Hypothalamus (tissue), 51 donors: ENCODE results near the gene CYTH4.
"Not testable (repeated sequence)": the region's sequence is repeated elsewhere in the genome, so short reads cannot be mapped to it uniquely, and the experiment has no call there.

Experiments
- DNase-seq, 51 donors: peaks; one replicate each; lab custom pipeline; 2025; lab: John Stamatoyannopoulos, UW

The CYTH4 gene

DNA sequence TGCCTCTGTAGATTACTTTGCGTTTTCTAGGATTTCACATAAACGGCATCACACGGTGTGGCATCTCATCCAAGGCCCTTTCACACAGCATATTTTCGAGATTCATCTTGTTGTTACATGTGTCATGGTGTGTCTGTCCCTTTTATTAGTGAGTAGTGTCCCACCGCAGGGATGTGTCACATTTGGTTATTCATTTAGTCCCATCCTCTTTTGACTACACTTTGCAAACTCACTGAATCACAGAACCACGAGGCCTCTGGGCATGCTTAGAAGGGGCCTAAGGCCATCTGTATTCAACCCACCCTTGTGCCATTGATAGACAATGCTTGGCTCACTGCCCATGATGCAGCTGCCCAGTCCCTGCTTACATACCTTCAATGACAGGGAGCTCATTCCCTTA is 34.1 kb upstream of the CYTH4 start:
- no peak for DNase-seq

DNA sequence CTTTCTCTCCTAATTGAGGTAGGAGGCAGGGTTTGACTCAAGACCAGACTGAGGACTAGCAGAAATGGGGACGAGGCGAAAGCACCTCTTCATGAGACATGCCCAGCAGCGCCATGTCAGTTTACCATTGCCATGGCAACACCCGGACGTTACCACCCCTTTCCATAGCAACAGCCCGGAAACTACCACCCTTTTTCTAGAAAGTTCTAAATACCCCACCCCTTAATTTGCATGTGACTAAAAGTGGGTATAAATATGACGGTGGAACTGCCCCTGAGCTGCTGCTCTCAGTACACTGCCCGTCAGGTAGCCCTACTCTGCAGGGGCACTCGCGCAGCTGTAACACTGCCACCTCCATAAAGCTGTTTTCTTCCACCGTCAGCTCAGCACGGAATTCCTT is 32.3 kb upstream of the CYTH4 start:
- DNase-seq = no peak

DNA sequence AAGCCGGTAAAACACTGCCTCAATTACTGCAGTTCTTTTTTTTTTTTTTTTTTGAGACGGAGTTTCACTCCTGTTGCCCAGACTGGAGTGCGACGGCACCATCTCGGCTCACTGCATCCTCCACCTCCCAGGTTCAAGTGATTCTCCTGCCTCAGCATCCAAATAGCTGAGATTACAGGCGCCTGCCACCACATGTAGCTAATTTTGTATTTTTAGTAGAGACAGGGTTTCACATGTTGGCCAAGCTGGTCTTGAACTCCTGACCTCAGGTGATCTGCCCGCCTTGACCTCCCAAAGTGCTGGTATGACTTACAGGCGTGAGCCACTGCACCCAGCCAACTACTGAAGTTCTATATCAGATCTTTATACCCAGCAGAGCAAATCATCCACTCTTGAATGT is 30.5 kb upstream of the CYTH4 start:
- not testable (repeated sequence) for DNase-seq

DNA sequence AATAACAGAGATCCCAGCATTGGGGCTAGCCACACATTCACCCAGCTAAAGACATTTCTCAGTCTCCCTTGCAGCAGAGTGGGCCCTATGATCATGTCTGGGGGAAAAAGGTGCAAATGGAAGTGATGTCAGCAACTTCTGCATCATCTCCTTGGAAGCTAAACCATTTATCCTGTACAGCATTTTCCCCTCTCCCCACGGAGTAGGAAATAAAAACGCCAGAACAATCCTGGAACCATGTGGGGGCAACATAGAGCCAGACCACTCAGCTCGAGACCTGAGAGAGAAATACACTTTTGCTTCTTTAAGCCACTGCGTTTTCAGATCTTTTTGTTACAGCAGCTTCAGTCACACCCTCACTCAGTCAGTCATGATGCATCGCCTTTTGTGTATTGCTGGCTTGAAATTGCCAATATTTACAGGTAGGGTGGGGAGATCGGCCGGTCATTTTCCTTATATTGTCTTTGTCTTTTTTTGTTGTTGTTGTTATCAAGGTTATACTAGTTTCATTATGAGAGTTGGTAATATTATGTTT is 29.1 kb upstream of the CYTH4 start:
- DNase-seq = no peak

DNA sequence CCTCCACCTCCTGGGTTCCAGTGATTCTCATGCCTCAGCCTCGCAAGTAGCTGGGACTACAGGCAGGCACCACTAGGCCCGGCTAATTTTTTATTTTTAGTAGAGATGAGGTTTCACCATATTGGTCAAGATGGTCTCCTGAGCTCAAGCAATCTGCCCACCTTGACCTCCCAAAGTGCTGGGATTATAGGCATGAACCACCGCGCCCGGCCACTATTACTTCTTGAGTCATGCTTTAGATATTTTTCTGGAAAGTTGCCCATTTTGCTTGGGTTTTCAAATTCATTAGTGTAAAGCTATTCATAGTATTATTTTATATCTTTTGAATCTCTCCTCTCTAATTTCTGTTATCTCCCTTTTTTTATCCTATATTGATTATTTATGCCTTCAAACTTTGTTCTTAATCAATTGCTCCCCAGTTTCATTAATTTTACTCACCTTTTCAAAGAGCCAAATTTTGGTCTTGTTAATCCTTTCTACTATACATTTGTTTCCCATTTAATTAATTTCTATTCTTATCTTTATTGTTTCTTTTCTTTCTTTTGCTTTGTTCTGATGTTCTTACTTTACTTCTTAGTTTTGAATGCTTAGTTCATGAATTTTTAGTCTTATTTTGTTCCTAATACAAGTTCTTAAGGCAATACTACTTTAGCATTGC is 28.0 kb upstream of the CYTH4 start:
- DNase-seq = no peak

DNA sequence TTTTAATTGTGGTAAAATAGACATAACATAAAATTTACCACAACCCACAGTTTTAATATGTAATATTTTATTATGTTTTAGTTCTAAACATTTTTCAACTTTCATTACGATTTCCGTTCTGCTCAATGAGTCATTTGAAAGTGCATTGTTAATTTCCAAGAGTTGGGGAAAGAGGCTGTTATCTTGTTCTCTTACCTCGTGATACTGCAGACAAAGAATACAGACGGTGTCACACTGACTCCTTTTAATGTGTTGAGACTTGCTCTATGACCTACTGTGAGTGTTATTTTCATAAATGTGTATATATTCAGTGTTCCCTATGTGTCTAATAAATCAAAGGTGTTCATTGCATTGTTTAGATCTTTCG is 27.5 kb upstream of the CYTH4 start:
- DNase-seq = no peak

DNA sequence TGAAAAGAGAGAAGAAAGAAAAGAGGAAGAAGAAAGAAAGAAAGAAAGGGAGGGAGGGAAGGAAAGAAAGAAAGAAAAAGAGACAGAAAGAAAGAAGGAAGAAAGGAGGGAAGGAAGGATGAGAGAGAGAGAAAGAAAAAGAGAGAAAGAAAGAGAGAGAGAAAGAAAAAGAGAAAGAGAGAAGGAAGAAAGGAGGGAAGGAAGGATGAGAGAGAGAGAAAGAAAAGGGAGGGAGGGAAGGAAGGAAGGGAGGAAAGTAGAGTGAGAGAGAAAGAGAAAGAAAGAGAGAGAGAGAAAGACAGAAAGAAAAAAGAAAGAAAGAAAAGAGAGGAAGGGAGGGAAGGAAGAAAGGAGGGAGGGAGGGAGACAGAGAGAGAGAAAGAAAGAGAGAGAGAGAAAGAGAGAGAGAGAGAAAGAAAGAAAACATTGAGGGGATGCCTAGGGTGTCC is 26.7 kb upstream of the CYTH4 start:
- DNase-seq = no peak

DNA sequence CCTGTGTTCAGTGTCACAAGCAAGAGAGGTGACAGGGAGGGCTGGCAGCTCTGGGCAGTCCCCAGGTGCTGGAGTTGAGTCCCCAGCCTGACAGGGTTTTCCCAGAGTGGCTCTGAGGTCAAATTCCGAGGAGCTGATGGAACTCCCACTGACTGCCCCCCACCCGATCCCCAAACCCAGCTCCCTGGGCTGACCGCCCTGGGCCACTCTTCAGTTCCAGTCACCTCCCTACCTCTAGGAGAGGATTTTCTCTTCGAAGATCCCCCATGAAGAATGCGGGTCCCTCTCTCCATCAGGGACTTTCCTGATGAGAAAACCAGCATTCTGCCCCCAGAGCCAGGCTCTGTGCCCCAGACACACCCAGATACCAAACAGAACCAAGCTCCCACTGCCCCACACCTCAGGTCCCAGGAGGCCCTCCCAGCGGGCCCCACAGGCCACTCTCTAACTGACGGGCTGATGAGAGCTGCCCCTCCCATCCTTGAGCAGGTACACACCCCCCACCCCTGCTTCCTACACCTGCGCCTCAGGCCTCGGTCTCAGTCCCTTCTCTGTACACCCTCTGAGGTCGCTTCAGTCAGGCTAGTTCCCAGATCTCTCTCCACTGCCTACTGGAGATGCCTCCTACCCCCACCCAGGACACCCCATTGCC is 26.1 kb upstream of the CYTH4 start:
- no peak for DNase-seq

DNA sequence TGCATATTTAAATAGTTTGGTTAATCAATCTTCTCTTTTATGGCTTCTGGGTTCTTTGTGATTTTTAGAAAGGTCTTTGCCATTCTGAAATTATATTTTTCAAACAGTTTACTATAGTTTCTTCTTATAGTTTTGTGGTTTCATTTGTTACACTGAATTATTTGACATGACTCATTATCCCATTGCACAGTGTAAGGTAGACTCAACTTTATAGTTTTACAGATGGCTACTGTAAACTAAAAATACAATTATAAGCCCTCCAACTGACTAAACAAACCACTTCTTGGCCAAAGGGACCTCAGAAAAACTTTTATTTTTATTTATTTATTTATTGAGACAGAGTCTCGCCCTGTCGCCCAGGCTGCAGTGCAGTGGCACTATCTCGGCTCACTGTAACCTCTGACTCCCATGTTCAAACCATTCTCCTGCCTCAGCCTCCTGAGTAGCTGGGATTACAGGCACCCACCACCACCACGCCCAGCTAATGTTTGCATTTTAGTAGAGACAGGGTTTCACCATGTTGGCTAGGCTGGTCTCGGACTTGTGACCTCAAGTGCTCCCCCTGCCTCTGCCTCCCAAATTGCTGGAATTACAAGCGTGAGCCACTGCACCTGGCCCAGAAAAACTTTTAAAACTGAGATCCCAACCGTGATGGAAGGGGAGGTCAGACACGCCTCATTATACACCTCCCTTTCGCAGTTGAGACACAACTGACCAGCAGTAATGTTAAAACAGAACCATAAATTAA is 24.1 kb upstream of the CYTH4 start:
- DNase-seq = no peak

DNA sequence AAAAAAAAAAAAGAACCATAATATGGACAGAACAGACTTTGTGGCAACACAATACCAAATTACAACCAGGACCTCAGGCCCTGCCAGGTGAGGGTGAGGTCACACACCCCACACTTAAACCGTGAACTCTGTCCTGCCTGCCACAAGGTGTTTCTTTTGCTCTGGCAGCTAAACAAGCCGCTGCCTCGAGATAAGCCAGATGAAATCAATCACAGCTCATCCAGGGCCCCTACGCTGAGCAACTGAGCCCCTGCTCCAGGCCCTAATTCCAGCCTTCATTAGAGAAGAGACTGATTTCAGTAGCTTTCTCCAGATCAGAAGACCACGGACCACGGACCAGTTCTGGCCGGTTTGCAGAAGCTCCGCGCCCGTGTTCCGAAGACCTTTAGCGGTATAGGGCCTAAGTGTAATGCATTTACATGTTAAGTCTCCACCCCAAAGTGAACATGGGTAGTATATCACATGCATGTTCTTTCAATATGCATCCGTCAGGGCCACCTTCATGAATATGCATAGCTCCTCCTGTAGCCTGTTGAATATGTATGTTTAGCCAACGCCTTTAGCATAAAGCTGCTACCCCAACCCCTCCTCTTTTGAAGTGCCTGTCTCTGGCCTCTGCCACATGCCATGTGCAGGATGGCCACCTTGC is 23.4 kb upstream of the CYTH4 start:
- no peak for DNase-seq

DNA sequence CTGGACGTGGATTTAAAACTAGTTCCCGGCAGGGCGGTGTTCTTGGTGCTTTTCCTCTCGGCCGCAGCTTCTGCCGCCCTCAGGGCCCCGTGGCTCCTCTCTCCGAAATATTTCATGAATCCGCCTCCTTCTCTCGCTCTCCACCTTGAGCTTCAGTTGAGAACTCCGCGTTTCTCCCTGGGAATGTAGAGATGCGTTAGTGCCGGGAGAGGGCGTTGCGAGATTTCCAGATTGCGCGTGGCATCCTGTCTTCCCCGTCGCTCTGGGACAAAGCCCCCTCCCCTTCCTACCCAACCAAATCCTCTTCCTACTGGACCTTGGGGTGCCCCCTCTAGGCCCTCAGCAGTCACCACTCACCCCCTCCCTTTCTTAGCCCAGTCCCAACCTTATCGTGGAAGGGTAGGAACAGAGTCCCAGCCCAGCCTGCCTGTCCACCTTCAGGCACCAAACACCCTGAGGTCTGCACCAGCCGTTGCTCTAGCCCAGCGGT is 22.7 kb upstream of the CYTH4 start:
- DNase-seq = peak in 4 of 51 donors; percentile 10 to 34 (median 17)

DNA sequence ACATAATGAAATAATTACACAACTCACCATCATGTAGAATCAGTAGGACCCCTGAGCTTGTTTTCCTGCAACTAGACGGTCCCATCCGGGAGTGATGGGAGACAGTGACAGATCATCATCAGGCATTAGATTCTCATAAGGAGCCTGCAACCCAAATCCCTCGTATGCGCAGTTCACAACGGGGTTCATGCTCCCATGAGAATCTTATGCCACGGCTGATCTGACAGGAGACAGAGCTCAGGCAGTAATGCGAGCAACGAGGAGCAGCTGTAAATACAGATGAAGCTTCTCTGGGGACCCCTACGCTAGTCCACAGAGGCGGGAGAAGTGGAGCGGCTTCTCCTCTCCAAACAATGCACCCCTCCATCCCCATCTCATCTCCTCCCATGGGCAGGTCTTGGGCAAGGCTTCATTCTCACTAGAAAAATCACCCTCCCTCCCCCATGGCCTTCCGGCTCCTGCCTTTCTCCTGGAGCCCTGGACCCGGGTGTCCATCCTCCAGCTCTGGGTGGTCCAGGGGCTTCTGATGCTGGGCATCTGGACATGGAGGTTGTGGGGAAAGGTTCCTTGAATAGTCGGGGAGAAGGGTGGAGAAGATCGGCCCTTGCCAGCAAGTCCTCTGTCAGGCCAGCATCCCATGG is 22.0 kb upstream of the CYTH4 start:
- no peak for DNase-seq

DNA sequence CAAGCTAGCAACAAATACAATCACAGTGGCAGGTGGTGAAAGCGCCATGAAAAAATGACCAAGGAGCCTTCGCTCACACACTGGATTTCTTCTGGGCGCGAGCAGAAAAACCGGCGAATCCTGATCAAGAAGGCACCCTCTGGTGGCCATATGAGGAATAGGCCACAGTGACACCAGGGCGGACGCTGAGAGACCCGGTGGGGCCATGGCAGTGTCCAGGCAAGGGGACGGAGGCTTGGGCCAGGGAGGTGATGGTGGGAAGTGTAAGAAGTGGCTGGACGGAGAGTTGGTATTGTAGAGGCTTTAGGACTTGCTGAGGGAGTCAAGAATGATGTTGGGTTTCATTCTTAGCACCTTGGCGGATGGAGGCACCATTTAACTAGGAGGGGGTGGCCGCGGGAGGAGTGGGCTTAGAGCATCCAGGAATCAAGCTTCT is 21.4 kb upstream of the CYTH4 start:
- peak in 7 of 51 donors; percentile 8 to 34 (median 18) for DNase-seq

DNA sequence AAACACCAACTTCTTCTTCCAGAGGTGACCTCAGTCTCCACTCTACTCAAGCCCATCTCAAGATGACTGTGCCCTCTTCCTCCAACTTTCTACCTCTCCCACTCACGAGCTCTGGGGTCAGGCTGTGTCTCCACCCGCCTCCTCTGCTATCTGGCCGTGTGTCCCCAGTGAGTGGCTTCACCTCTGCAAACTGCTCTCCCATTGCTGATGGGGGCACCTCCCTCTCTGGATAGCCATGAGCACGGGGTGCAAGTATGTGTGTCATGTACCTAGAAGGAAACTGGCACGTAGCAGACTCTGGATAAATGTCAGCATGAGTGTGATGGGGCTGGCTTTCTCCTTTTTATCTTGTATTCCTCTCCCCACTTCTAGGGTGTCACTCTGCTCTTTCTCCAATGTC is 20.0 kb upstream of the CYTH4 start:
- no peak for DNase-seq

DNA sequence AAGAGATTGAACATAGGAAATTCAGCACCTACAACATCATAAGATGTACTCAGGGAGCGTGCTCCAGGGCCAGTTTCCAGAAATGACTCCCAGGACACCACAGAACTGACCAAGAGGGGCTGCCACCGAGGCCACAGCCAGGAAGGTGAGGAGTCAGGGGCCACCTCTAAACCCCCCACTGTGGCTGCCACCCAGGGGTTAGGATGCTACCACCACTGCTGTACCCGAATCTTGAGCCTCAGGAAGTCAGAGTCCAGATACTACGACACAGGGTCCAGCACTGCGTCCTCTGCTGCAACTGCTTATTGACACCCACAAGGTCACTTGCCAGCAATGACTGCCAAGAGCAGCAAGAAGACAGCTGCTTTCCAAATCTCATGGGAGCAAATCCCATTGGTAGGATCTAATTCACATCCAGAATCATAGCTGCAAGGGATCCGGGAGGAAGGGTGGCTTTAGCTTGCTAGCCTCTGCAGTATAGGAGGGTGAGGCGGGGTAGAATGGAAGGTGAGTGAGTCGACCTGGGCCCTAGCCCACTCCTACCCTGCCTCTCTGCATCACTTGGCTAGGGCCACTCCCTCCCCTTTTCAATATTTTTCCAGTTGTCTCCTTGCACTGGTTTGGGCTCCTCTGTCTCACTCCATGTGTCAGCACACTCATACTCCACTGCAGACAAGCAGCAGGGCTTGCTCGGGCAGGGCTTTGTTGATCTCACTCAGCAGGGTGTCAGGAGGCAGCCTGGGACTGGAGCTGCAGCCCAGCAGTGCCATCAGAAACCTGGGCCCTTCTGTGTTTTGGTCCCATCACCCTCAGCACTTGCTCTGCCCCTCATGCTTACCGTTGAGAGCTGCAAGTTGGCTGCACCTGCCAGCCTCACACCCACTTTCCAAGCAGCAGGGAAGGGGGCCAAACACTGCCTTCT is 18.1 kb upstream of the CYTH4 start:
- no peak for DNase-seq

DNA sequence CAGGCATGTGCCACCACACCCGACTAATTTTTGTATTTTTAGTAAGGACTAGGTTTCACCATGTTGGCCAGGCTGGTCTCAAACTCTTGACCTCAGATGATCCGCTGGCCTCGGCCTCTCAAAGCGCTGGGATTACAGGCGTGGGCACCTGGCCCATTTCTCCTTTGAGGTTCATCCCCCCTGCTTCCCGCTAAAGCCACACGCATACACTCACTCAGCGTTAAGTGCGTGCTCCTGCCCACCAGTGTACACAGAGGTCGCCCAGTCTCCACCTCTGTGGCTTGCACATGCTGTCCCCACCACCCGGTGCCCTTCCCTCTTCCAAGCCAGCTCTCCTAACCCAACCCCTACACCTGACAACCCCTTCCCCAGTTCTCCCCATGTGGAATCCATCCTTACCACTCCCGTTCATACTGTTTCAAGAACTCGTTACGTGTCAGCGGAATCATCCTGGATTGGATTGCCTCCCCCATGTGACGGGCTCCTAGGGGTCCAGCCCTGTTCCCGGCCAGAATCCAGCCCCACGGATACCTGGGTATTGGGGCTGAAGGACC is 15.7 kb upstream of the CYTH4 start:
- DNase-seq = no peak

DNA sequence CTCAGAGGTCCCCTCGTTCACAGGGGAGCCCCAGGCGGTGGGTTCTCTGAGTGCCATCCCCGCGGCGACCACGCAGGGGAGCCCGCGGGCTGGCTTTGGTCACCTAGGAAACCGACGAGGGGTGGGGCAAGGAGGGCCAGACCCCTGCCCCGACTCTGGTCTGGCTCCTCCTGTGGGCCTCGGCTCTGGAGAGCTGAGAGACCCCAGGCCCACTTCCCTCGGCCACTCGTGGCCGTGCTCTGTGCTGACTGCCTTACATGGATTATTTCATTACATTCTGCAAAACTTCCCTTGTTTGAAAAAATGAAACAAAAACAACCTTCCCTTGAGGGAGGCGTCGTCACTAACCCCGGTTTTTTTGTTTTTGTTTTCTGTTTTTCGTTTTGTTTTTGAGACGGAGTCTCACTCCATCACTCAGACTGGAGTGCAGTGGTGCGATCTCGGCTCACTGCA is 15.1 kb upstream of the CYTH4 start:
- peak in 17 of 51 donors; percentile 11 to 49 (median 19) for DNase-seq

DNA sequence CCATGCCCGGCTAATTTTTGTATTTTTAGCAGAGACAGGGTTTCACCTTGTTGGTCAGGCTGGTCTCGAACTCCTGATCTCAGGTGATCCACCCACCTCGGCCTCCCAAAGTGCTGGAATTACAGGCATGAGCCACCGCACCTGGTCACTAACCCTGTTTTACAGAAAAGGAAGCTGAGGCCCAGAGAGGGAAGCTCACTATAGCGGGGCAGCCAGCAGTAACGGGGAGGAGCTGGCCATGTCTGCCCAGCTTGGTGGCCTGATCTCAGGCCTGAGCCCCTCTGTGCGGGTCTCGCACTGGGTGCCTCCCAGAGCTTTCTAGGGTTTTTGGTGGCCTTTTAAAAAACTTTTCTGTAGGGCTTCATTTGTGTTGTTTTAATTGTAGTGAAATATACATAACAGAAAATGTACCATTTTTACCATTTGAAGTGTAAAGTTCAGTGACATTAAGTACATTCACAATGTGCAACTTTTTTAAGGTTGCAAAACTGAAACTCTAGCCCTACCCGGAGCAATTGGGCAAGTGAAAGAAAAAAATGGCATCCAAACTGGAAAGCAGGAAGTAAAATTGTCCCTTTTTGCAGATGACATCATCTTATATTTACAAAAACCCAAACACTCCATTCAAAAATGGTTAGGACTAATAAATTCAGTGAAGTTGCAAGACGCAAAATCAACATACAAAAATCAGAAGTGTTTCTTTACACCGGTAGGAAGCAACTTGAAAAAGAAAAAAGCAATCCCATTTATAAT is 14.5 kb upstream of the CYTH4 start:
- no peak for DNase-seq
